ENCODE data around the gene PSME3.
"Not testable (repeated sequence)": the region's sequence is repeated elsewhere in the genome, so short reads cannot be mapped to it uniquely, and the experiment has no call there.

Gene PSME3

GRCh38 chr17:42885806-42886205 is 52.6 kb downstream of the PSME3 start:
- not testable (repeated sequence) for H3K4me1 ChIP-seq (ENCODE audit: insufficient read depth, low read length); H3K9me3 ChIP-seq (ENCODE audit: control insufficient read depth, insufficient read depth, low read length); H3K9ac ChIP-seq (ENCODE audit: low read depth, low read length); H3K36me3 ChIP-seq (ENCODE audit: insufficient read depth, low read length)

GRCh38 chr17:42886283-42887176 is 53.3 kb downstream of the PSME3 start:
- Histone ChIP-seq H3K9me3 (ENCODE audit: control insufficient read depth, insufficient read depth, low read length) (no peaks in the 10 kb centered on the region), H3K36me3 (ENCODE audit: insufficient read depth, low read length) (no peaks in the 10 kb centered on the region), H3K9ac (ENCODE audit: low read depth, low read length) (no peak overlapping the region), H3K4me1 (ENCODE audit: insufficient read depth, low read length) (peaks cover 3% of the 10 kb centered on the region; the same call in 1 of the 2 replicates)

DNA sequence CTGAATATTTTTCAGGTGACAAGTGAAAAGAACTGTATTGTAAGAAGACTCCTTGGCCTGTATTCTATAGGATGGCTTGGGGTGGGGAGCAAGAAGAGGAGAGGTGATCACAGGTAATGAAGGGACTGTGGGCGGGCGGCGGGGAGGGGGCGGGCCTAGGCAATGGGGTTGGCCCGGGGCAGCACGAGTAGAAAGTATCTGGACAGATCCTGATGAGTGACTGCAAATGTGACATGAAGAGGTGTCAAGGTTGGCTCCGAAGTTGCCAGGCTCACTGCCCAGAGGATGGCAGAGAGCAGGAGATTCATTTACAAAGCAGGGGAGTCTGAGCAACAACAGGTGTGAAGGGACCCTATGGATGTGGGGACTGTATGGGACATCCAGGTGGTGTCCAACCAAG is 56.6 kb downstream of the PSME3 start:
- no peaks in the 10 kb centered on the region for H3K36me3 ChIP-seq (ENCODE audit: insufficient read depth, low read length)
- no peaks in the 10 kb centered on the region for H3K9me3 ChIP-seq (ENCODE audit: control insufficient read depth, insufficient read depth, low read length)
- no peak overlapping the region for H3K9ac ChIP-seq (ENCODE audit: low read depth, low read length)
- peaks cover 12% of the 10 kb centered on the region for H3K4me1 ChIP-seq (ENCODE audit: insufficient read depth, low read length)

GRCh38 chr17:42891539-42892152 is 58.4 kb downstream of the PSME3 start:
- H3K36me3 ChIP-seq (ENCODE audit: insufficient read depth, low read length), result no peaks in the 10 kb centered on the region
- no peaks in the 10 kb centered on the region for H3K9me3 ChIP-seq (ENCODE audit: control insufficient read depth, insufficient read depth, low read length)
- H3K9ac ChIP-seq (ENCODE audit: low read depth, low read length), result no peak overlapping the region
- peaks cover 12% of the 10 kb centered on the region for H3K4me1 ChIP-seq (ENCODE audit: insufficient read depth, low read length)

DNA sequence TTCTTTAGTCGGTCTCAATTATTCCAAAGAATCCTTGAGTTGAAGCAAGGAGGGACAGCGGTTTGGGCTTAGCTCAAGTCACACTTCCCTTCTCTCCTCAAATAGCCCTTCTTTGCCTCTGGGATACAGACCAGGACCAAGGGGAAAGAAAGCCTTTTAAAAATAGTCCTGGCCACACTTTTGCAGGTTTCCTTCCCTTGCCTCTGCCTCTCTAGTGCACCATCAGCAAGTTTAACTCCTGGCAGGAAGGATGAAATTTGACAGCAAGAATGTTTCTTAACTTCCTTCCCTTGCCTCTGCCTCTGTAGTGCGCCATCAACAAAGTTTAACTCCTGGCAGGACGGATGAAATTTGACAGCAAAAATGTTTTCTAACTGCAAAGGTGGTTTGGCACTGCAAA is 60.2 kb downstream of the PSME3 start:
- H3K36me3 ChIP-seq (ENCODE audit: insufficient read depth, low read length), result no peaks in the 10 kb centered on the region
- H3K4me1 ChIP-seq (ENCODE audit: insufficient read depth, low read length), result peaks cover 12% of the 10 kb centered on the region
- no peaks in the 10 kb centered on the region for H3K9me3 ChIP-seq (ENCODE audit: control insufficient read depth, insufficient read depth, low read length)
- H3K9ac ChIP-seq (ENCODE audit: low read depth, low read length), result no peak overlapping the region

Measured in ES-I3 (cell line).